Activated CD4-positive, alpha-beta T cell treated with anti-CD3 and anti-CD28 coated beads, Interleukin-2, amount 50 U/mL, for 48 hours (primary cell): Measurements from ENCODE around the gene SNX21.
"Not testable (repeated sequence)": the region's sequence is repeated elsewhere in the genome, so short reads cannot be mapped to it uniquely, and the experiment has no call there.

ENCODE experiments used
- DNase-seq, 2 experiments: peaks; one replicate each; pipeline ENCODE4 v3.0.0-alpha.2; 2020

Gene SNX21

GRCh38 chr20:45851501-45851900, 17.9 kb downstream of the SNX21 start:
- no peak for DNase-seq

GRCh38 chr20:45852326-45852725, 18.7 kb downstream of the SNX21 start:
- DNase-seq, result no peak

GRCh38 chr20:45853484-45853883, 19.9 kb downstream of the SNX21 start:
- no peak for DNase-seq

GRCh38 chr20:45857114-45857881, 23.7 kb downstream of the SNX21 start, which contains the start of the genes ACOT8 and ZSWIM3:
ACOT8 (minus strand) TSS chr20:45857392; CDS start chr20:45857315, 77 bp downstream.
ZSWIM3 (plus strand) TSS chr20:45857614; CDS start chr20:45857826, 212 bp downstream.
- peak; percentile 89 to 93 for DNase-seq

- DNase-seq, result peak; percentile 54 to 60
These were observed 24.2 kb downstream of the SNX21 start for GRCh38 chr20:45857882-45858216.

GRCh38 chr20:45859916-45860315, 26.3 kb downstream of the SNX21 start:
- DNase-seq, result no peak

GRCh38 chr20:45860560-45861220, 27.1 kb downstream of the SNX21 start:
- DNase-seq, result no peak

GRCh38 chr20:45861221-45862075, 27.8 kb downstream of the SNX21 start:
- no peak for DNase-seq

GRCh38 chr20:45863543-45864470, 30.2 kb downstream of the SNX21 start:
- DNase-seq, result no peak

- DNase-seq, result no peak
These were observed 32.9 kb downstream of the SNX21 start for GRCh38 chr20:45866454-45866853.

- no peak for DNase-seq
These were observed 33.7 kb downstream of the SNX21 start for GRCh38 chr20:45867136-45867818.

GRCh38 chr20:45867819-45868176, 34.2 kb downstream of the SNX21 start:
- no peak for DNase-seq

GRCh38 chr20:45872626-45873025, 39.0 kb downstream of the SNX21 start:
- DNase-seq, result no peak

- no peak for DNase-seq
These were observed 40.0 kb downstream of the SNX21 start for GRCh38 chr20:45873409-45874103.

GRCh38 chr20:45874104-45874481, 40.5 kb downstream of the SNX21 start:
- not testable (repeated sequence) for DNase-seq

GRCh38 chr20:45874576-45874975, 41.0 kb downstream of the SNX21 start:
- no peak for DNase-seq

GRCh38 chr20:45878076-45878761, 44.6 kb downstream of the SNX21 start:
- no peak for DNase-seq

- peak; percentile 100 for DNase-seq
These were observed 47.6 kb downstream of the SNX21 start, which contains the start of gene ZSWIM1 for GRCh38 chr20:45880988-45881788. ZSWIM1 (plus strand) TSS chr20:45881227; CDS start chr20:45882593, 1,366 bp downstream.

- DNase-seq, result no peak
These were observed 49.0 kb downstream of the SNX21 start for GRCh38 chr20:45882469-45883099.
